HEK293 (cell line): ENCODE data around the gene NHEJ1.

Experiments
- CTCF ChIA-PET: fragments of 350-600 bp; formaldehyde crosslinking; extraction: SDS; loops from one replicate; lab custom pipeline; 2021; ENCODE audit warnings: antibody characterized with exemption; lab: Yijun Ruan, JAX
- POLR2A ChIA-PET: fragments of 300-600 bp; formaldehyde crosslinking; extraction: SDS; loops from one replicate; lab custom pipeline; 2020; ENCODE audit warnings: antibody characterized with exemption, inconsistent platforms; lab: Yijun Ruan, JAX
- H3K27ac ChIP-seq: fragments of 200-500 bp; sonication (Bioruptor generic); 2 replicates; pipeline ENCODE4 v1.5.1; 2014; ENCODE audit warnings: low read depth, low read length, control low read depth, inconsistent platforms; ENCODE audit errors: extremely low read depth
- H3K36me3 ChIP-seq, 2 experiments: fragments of 200-500 bp in 1 of 2; sonication (Bioruptor generic) in 1 of 2; 1 replicate in 1 of 2; 2 replicates in 1 of 2; pipeline ENCODE4 v1.5.1; 2014 to 2017; ENCODE audit warnings: inconsistent platforms in 2 of 2, low read length in 2 of 2; ENCODE audit not compliant: control insufficient read depth in 2 of 2, insufficient read depth in 1 of 2
- H3K4me1 ChIP-seq: fragments of 200-500 bp; sonication (Bioruptor generic); 2 replicates; pipeline ENCODE4 v1.5.1; 2014; ENCODE audit warnings: mild to moderate bottlenecking, low read length, inconsistent platforms; ENCODE audit not compliant: control insufficient read depth, insufficient read depth
- H3K4me3 ChIP-seq: 2 replicates; pipeline ENCODE4 v1.5.1; 2011; ENCODE audit warnings: low read depth, mild to moderate bottlenecking, control low read depth, low read length, moderate library complexity
- H3K9me3 ChIP-seq: fragments of 200-500 bp; sonication (Bioruptor generic); 2 replicates; pipeline ENCODE4 v1.5.1; 2014; ENCODE audit warnings: low read depth, low read length, inconsistent platforms; ENCODE audit not compliant: control insufficient read depth, insufficient read depth
- GLI2 ChIP-seq: fragments of 450-650 bp; formaldehyde crosslinking; IDR thresholded peaks from 2 replicates; pipeline ENCODE4; 2017; ENCODE audit warnings: missing biosample characterization, missing genetic modification characterization, low read depth, borderline replicate concordance
- GLIS2 ChIP-seq: fragments of 450-650 bp; formaldehyde crosslinking; IDR thresholded peaks from 2 replicates; pipeline ENCODE4 v1.5.1; 2016; ENCODE audit warnings: missing biosample characterization, missing genetic modification characterization
- MEIS1 ChIP-seq: sonication (generic); formaldehyde crosslinking; IDR thresholded peaks from 2 replicates; pipeline ENCODE4 v1.8.1; 2022; ENCODE audit warnings: missing genetic modification reagents, mild to moderate bottlenecking, borderline replicate concordance
- OSR2 ChIP-seq: fragments of 450-650 bp; formaldehyde crosslinking; IDR thresholded peaks from 2 replicates; pipeline ENCODE4 v1.5.1; 2016; ENCODE audit warnings: missing biosample characterization, missing genetic modification characterization
- PRDM10 ChIP-seq: fragments of 450-650 bp; formaldehyde crosslinking; IDR thresholded peaks from 2 replicates; pipeline ENCODE4 v1.5.1; 2016; ENCODE audit warnings: missing biosample characterization, missing genetic modification characterization
- RBAK ChIP-seq: fragments of 450-650 bp; formaldehyde crosslinking; IDR thresholded peaks from 2 replicates; pipeline ENCODE4 v1.5.1; 2016; ENCODE audit warnings: missing biosample characterization, missing genetic modification characterization
- ZBTB17 ChIP-seq: fragments of 450-650 bp; formaldehyde crosslinking; IDR thresholded peaks from 2 replicates; pipeline ENCODE4 v1.5.1; 2016; ENCODE audit warnings: missing biosample characterization, missing genetic modification characterization
- ZBTB26 ChIP-seq: fragments of 450-650 bp; formaldehyde crosslinking; optimal IDR thresholded peaks from 2 replicates; pipeline ENCODE3; 2016; ENCODE audit warnings: missing biosample characterization, mild to moderate bottlenecking, missing genetic modification characterization
- ZNF114 ChIP-seq: fragments of 450-650 bp; formaldehyde crosslinking; IDR thresholded peaks from 2 replicates; pipeline ENCODE4 v1.5.0; 2017; ENCODE audit warnings: missing biosample characterization, missing genetic modification characterization
- ZNF140 ChIP-seq: fragments of 450-650 bp; formaldehyde crosslinking; IDR thresholded peaks from 2 replicates; pipeline ENCODE4 v1.5.1; 2016; ENCODE audit warnings: missing biosample characterization, missing genetic modification characterization
- ZNF2 ChIP-seq: fragments of 450-650 bp; formaldehyde crosslinking; IDR thresholded peaks from 2 replicates; pipeline ENCODE4 v1.5.1; 2016; ENCODE audit warnings: missing biosample characterization, missing genetic modification characterization
- ZNF221 ChIP-seq: fragments of 450-650 bp; formaldehyde crosslinking; IDR thresholded peaks from 2 replicates; pipeline ENCODE4 v1.5.1; 2017; ENCODE audit warnings: missing biosample characterization, missing genetic modification characterization, borderline replicate concordance
- ZNF280D ChIP-seq: fragments of 450-650 bp; formaldehyde crosslinking; IDR thresholded peaks from 2 replicates; pipeline ENCODE4 v1.5.1; 2016; ENCODE audit warnings: missing biosample characterization, missing genetic modification characterization
- ZNF501 ChIP-seq: fragments of 450-650 bp; formaldehyde crosslinking; IDR thresholded peaks from 2 replicates; pipeline ENCODE4 v1.5.1; 2016; ENCODE audit warnings: missing biosample characterization, missing genetic modification characterization
- ZNF629 ChIP-seq: fragments of 450-650 bp; formaldehyde crosslinking; IDR thresholded peaks from 2 replicates; pipeline ENCODE4 v1.5.1; 2017; ENCODE audit warnings: missing biosample characterization, missing genetic modification characterization
- ZNF791 ChIP-seq: fragments of 450-650 bp; formaldehyde crosslinking; IDR thresholded peaks from 2 replicates; pipeline ENCODE4 v1.5.1; 2016; ENCODE audit warnings: missing biosample characterization, missing genetic modification characterization
- TF ChIP-seq, protein P1 (sequence below): fragments of 450-650 bp; formaldehyde crosslinking; IDR thresholded peaks from 2 replicates; pipeline ENCODE4 v1.5.1; 2016; ENCODE audit warnings: missing biosample characterization, missing genetic modification characterization
- TF ChIP-seq, protein P2 (sequence below): fragments of 450-650 bp; formaldehyde crosslinking; IDR thresholded peaks from 2 replicates; pipeline ENCODE4 v1.5.1; 2017; ENCODE audit warnings: missing biosample characterization, missing genetic modification characterization

NHEJ1 gene

DNA sequence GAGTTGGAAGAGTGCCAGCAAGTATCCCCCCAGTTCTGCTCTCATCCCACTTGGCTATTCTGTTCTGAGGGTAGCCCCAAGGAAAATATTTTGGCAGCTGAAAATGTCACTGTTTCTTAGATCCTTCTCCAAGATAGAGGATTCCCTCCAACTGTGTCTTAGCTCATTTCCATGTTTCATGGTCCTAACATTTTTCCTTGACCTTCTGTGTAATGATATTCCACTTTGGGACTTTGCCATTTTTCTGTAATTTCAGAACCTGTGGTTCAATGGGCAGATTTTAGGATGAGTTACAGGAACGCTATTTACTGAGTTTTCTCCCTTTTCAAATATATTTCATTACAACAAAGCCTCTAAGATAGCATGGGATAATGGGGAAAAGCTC is 34.7 kb downstream of the NHEJ1 start:
- CTCF ChIA-PET: interaction anchor here (0.6 to 11.2 kb wide), 7 partner anchors 16 to 146 kb away, joined by 3 to 123 read pairs (median 3); partner anchors contain the start of gene NHEJ1
- TF ChIP-seq ZBTB26: no peak
- TF ChIP-seq, protein P1, sequence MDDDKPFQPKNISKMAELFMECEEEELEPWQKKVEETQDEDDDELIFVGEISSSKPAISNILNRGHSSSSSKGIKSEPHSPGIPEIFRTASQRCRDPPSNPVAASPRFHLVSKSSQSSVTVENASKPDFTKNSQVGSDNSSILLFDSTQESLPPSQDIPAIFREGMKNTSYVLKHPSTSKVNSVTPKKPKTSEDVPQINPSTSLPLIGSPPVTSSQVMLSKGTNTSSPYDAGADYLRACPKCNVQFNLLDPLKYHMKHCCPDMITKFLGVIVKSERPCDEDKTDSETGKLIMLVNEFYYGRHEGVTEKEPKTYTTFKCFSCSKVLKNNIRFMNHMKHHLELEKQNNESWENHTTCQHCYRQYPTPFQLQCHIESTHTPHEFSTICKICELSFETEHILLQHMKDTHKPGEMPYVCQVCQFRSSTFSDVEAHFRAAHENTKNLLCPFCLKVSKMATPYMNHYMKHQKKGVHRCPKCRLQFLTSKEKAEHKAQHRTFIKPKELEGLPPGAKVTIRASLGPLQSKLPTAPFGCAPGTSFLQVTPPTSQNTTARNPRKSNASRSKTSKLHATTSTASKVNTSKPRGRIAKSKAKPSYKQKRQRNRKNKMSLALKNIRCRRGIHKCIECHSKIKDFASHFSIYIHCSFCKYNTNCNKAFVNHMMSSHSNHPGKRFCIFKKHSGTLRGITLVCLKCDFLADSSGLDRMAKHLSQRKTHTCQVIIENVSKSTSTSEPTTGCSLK (tag by site-specific recombination): no peak
- no peak for TF ChIP-seq ZNF2 (tag by site-specific recombination)
- TF ChIP-seq GLIS2 (tag by site-specific recombination): no peak
- TF ChIP-seq ZNF221 (tag by site-specific recombination): no peak
- TF ChIP-seq ZNF280D (tag by site-specific recombination): no peak
- no peak for TF ChIP-seq ZNF791 (tag by site-specific recombination)
- no peak for TF ChIP-seq OSR2 (tag by site-specific recombination)
- TF ChIP-seq GLI2 (tag by site-specific recombination): no peak
- peak overlapping the region; percentile 8; the same call in 1 of the 2 replicates for H3K27ac ChIP-seq
- peaks cover 59% of the 10 kb centered on the region for H3K4me1 ChIP-seq
- H3K4me3 ChIP-seq: no peak overlapping the region
- POLR2A ChIA-PET: no interaction called here
- no peaks in the 10 kb centered on the region for H3K9me3 ChIP-seq
- no peaks in the 10 kb centered on the region for H3K36me3 ChIP-seq

- TF ChIP-seq ZNF140 (tag by site-specific recombination) (no peak), ZNF629 (tag by site-specific recombination) (no peak), ZNF114 (tag by site-specific recombination) (no peak), RBAK (tag by site-specific recombination) (no peak), ZNF501 (tag by site-specific recombination) (no peak), ZBTB17 (tag by site-specific recombination) (0 out of 2 replicates have a peak, but pooled peaks have one; percentile 19), MEIS1 (CRISPR knock-in tag) (no peak), PRDM10 (no peak)
- TF ChIP-seq, protein P2, sequence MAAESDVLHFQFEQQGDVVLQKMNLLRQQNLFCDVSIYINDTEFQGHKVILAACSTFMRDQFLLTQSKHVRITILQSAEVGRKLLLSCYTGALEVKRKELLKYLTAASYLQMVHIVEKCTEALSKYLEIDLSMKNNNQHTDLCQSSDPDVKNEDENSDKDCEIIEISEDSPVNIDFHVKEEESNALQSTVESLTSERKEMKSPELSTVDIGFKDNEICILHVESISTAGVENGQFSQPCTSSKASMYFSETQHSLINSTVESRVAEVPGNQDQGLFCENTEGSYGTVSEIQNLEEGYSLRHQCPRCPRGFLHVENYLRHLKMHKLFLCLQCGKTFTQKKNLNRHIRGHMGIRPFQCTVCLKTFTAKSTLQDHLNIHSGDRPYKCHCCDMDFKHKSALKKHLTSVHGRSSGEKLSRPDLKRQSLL (tag by site-specific recombination): no peak
- H3K36me3 ChIP-seq: no peaks in the 10 kb centered on the region
- POLR2A ChIA-PET: no interaction called here
- peaks cover 59% of the 10 kb centered on the region for H3K4me1 ChIP-seq
- no peak overlapping the region for H3K4me3 ChIP-seq
- H3K9me3 ChIP-seq: no peaks in the 10 kb centered on the region
- CTCF ChIA-PET: interaction anchor here (0.5 to 11.2 kb wide), 11 partner anchors 9 to 262 kb away, joined by 3 to 123 read pairs (median 3); partner anchors contain the start of genes DNPEP and NHEJ1
- peak overlapping the region; percentile 8; the same call in 1 of the 2 replicates for H3K27ac ChIP-seq
Observed at GRCh38 chr2:219125225-219125885, 35.3 kb downstream of the NHEJ1 start.
